Prostate gland (tissue), 2 donors: Measurements from ENCODE around the gene ZNF669. TPM values are rescaled to one million over a fixed set of nuclear protein-coding genes. Genes with fewer than 3 reads are reported as not detected.
A peak's percentile ranks its signal among the peaks of the same experiment; 100 is the strongest.

Experiments
- DNase-seq: peaks from one replicate; pipeline ENCODE4 v3.0.0-alpha.2; 2019; ENCODE audit warnings: low spot score
- H3K27ac ChIP-seq, 2 donors: fragments of 200-600 bp; sonication (generic); 2 replicates each; pipeline ENCODE4 v1.5.1; 2017 to 2019
- H3K27me3 ChIP-seq: fragments of 200-600 bp; sonication (generic); replicated peaks from 2 replicates; pipeline ENCODE4 v1.5.1; 2019; ENCODE audit not compliant: insufficient read depth
- H3K36me3 ChIP-seq, 2 donors: fragments of 200-600 bp; sonication (generic); 1 replicate in 1 of 2; 2 replicates in 1 of 2; pipeline versions ENCODE4 v1.5.1 to v1.8.1; 2017 to 2019
- H3K4me1 ChIP-seq: fragments of 200-600 bp; sonication (generic); replicated peaks from 2 replicates; pipeline ENCODE4 v1.5.1; 2019
- H3K4me3 ChIP-seq, 2 donors: fragments of 200-600 bp; sonication (generic); 2 replicates each; pipeline ENCODE4 v1.5.1; 2017 to 2019
- H3K9me3 ChIP-seq: fragments of 200-600 bp; sonication (generic); 2 replicates; pipeline ENCODE4 v1.5.1; 2017
- POLR2A ChIP-seq: fragments of 450-650 bp; IDR thresholded peaks from one replicate; pipeline ENCODE4 v1.6.1; 2016; ENCODE audit warnings: antibody characterized with exemption, mild to moderate bottlenecking
- POLR2AphosphoS5 ChIP-seq: sonication (generic); formaldehyde crosslinking; IDR thresholded peaks from one replicate; pipeline ENCODE4 v1.6.1; 2017; ENCODE audit warnings: antibody characterized with exemption
- WGBS: methylation state at CpG from one replicate; pipeline ENCODE4 v1.1.5; 2018; 5-methylcytosine and 5-hydroxymethylcytosine counted together
- intact Hi-C: fragments of 100-400 bp; cut with DNase I; formaldehyde crosslinking; loops from one replicate; pipeline ENCODE4 v1.14.2; 2022
- total RNA-seq, 2 donors: library from RNA; depleted of rRNA; stranded (reverse); fragments of >200 nt; gene quantifications; one replicate each; pipeline ENCODE4 v1.1.0, GENCODE V29; 2016
- TF ChIP-seq, protein P1 (sequence below), 4 experiments: fragments of 200-600 bp in 2 of 4; fragments of 450-650 bp in 2 of 4; sonication (generic) in 2 of 4; IDR thresholded peaks; 1 replicate in 3 of 4; 2 replicates in 1 of 4; pipeline ENCODE4 v1.5.1; 2016 to 2019; ENCODE audit warnings: antibody characterized with exemption in 4 of 4, mild to moderate bottlenecking in 2 of 4, moderate library complexity in 2 of 4

ZNF669 gene
- total RNA-seq, 2 donors from 2014 or later: 7.0 to 8.2 TPM

DNA sequence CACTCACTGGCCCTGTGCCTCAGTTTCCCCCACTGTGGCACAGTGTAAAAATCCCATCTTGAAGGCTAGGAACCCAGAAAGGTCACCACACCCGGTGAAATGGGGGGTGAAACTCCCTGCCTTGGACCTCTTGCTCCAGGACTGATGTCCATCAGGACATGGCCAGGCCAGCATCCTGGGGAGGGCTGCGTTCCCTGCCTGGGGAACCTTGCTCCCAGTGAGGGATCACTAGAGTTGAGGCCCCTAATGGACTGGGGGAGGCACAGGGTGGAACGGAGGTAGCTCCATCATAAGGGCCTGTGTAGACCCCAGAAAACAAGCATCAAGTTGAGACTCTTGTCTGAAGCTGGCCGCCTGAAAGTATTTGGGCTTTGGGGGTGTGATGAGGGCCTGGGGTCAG is 15.2 kb downstream of the ZNF669 start:
- no peaks in the 10 kb centered on the region for H3K4me1 ChIP-seq
- H3K4me3 ChIP-seq: no peak overlapping the region
- no peak overlapping the region for H3K27ac ChIP-seq
- WGBS: 89% methylated on average over 4 of the region's 4 CpGs
- TF ChIP-seq, protein P1, sequence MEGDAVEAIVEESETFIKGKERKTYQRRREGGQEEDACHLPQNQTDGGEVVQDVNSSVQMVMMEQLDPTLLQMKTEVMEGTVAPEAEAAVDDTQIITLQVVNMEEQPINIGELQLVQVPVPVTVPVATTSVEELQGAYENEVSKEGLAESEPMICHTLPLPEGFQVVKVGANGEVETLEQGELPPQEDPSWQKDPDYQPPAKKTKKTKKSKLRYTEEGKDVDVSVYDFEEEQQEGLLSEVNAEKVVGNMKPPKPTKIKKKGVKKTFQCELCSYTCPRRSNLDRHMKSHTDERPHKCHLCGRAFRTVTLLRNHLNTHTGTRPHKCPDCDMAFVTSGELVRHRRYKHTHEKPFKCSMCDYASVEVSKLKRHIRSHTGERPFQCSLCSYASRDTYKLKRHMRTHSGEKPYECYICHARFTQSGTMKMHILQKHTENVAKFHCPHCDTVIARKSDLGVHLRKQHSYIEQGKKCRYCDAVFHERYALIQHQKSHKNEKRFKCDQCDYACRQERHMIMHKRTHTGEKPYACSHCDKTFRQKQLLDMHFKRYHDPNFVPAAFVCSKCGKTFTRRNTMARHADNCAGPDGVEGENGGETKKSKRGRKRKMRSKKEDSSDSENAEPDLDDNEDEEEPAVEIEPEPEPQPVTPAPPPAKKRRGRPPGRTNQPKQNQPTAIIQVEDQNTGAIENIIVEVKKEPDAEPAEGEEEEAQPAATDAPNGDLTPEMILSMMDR (IDR thresholded peaks at IDR 0.05): no peak
- no peak for TF ChIP-seq POLR2AphosphoS5
- TF ChIP-seq POLR2A: no peak
- DNase-seq: no peak
- no peaks in the 10 kb centered on the region for H3K36me3 ChIP-seq
- no peaks in the 10 kb centered on the region for H3K9me3 ChIP-seq
- intact Hi-C loops: no loop called here
- no peaks in the 10 kb centered on the region for H3K27me3 ChIP-seq

DNA sequence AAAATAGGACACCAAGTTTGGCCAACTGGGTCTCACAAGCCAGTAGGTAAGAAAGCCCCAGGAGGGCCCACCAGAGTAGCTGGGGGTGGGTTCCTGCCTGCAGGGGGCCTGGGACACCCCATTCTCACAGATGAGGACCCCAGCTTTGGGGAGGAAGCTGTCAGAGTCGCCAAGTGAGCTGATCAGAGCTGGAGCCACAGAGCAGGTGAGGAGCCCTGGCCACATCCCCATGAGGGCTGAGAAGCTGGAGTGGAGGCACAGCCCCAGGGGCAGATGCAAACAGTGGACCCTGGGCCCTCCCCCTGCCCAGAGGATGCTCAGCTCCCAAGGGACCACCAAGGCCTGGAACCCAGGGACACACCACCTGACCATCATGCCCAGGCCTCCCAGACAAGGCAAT is 16.9 kb downstream of the ZNF669 start:
- intact Hi-C loops: no loop called here
- no peaks in the 10 kb centered on the region for H3K9me3 ChIP-seq
- H3K4me1 ChIP-seq: no peaks in the 10 kb centered on the region
- 54% methylated on average over 1 of the region's 1 CpG for WGBS
- H3K4me3 ChIP-seq: no peak overlapping the region
- TF ChIP-seq POLR2A: no peak
- TF ChIP-seq POLR2AphosphoS5: no peak
- TF ChIP-seq, protein P1 (IDR thresholded peaks at IDR 0.05): no peak
- no peak for DNase-seq
- H3K36me3 ChIP-seq: no peaks in the 10 kb centered on the region
- no peaks in the 10 kb centered on the region for H3K27me3 ChIP-seq
- H3K27ac ChIP-seq: no peak overlapping the region

DNA sequence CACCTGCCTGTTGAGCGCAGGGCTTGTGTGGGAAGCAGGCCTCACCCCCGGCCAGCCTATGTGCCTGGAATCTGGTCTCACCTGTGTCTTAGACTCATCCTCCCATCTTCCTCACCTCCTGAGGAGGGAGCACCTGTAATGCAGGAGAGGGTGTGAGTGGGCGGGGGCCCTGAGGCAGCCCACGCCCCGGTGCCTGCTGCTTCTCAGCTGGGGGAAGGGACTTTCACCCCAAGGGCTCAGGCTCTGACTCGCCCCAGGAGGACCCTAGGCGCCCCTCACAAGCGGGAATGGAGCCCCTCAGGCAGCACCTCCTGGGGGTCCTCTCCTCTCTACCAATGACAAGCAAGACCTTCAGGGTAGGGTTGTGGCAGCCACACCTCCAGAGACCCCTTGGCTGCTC is 18.8 kb downstream of the ZNF669 start:
- TF ChIP-seq POLR2AphosphoS5 (no peak), POLR2A (no peak)
- TF ChIP-seq, protein P1 (IDR thresholded peaks at IDR 0.05): no peak
- no peaks in the 10 kb centered on the region for H3K4me1 ChIP-seq
- H3K4me3 ChIP-seq: no peak overlapping the region
- intact Hi-C loops: no loop called here
- 81% methylated on average over 7 of the region's 8 CpGs for WGBS
- DNase-seq: no peak
- no peaks in the 10 kb centered on the region for H3K9me3 ChIP-seq
- H3K27ac ChIP-seq: no peak overlapping the region
- H3K36me3 ChIP-seq: no peaks in the 10 kb centered on the region
- H3K27me3 ChIP-seq: no peaks in the 10 kb centered on the region

DNA sequence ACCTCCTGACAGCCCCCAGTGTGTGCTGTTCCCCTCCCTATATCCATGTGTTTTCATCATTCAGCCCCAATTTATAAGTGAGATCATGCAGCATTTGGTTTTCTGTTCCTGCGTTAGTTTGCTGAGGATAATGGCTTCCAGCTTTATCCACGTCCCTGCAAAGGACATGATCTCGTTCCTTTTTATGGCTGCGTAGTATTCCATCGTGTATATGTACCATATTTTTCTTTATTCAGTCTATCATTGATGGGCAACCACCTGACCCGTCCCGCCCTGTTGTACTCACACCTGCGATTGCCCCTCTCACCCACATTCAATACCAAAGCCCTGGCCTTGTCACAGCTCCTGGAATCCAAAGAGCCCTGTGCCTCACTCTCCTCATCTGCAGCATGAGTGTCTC is 19.4 kb downstream of the ZNF669 start:
- no peaks in the 10 kb centered on the region for H3K27me3 ChIP-seq
- H3K4me3 ChIP-seq: no peak overlapping the region
- WGBS: 94% methylated on average over 8 of the region's 8 CpGs
- intact Hi-C loops: no loop called here
- H3K4me1 ChIP-seq: no peaks in the 10 kb centered on the region
- H3K36me3 ChIP-seq: no peaks in the 10 kb centered on the region
- H3K27ac ChIP-seq: no peak overlapping the region
- H3K9me3 ChIP-seq: no peaks in the 10 kb centered on the region
- no peak for DNase-seq
- TF ChIP-seq POLR2A: no peak
- TF ChIP-seq, protein P1 (IDR thresholded peaks at IDR 0.05): no peak
- TF ChIP-seq POLR2AphosphoS5: no peak

DNA sequence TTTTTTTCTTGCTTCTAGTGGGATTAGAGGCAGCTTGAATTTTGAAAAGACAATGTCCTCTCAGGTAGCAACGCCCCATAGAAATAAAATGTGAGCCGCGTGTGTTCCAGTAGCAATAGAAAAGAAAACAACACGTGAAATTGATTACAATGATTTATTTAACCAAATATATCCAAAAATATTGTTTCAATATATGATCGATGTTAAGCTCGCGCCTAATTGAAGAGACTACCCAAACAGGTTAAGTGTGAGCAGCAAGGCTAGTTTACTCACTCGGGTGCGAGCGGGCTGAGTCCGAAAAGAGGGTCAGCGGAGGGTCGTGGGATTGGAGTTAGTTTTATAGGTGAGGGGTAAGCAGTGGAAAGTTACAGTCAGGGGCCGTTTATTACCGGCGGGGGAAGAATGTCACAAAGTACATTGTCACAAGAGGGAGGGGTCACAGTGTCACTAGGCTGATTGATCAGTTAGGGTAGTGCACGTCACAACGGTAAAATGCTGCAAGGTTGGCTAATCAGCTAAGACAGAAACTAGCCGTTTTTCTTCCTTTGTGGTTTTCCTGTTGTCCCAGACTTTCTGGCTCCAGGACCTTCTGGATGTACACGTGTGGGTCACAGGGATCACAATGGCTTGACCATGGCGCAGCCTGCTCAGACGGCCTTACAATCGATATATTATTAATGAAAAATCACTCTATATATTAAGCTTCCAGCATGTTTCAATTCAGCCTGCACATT is 24.8 kb downstream of the ZNF669 start:
- DNase-seq: no peak
- peak overlapping the region in 1 of 2 donors; percentile 75 for H3K27ac ChIP-seq
- intact Hi-C loops: no loop called here
- no peaks in the 10 kb centered on the region for H3K4me1 ChIP-seq
- H3K9me3 ChIP-seq: no peaks in the 10 kb centered on the region
- TF ChIP-seq POLR2AphosphoS5: no peak
- no peak for TF ChIP-seq POLR2A
- TF ChIP-seq, protein P1 (IDR thresholded peaks at IDR 0.05): no peak
- WGBS: 49% methylated on average over 23 of the region's 23 CpGs
- peak overlapping the region; percentile 79 to 86 for H3K4me3 ChIP-seq
- no peaks in the 10 kb centered on the region for H3K36me3 ChIP-seq
- no peaks in the 10 kb centered on the region for H3K27me3 ChIP-seq
